EH (cell line): ENCODE results near the gene RHBDD3.

Experiments
- DNase-seq: peaks from one replicate; pipeline ENCODE4 v3.0.0-alpha.2; 2015; ENCODE audit warnings: low read depth

RHBDD3 gene

GRCh38 chr22:29218758-29219408 lies 48.9 kb downstream of the RHBDD3 start:
- DNase-seq = no peak

DNA sequence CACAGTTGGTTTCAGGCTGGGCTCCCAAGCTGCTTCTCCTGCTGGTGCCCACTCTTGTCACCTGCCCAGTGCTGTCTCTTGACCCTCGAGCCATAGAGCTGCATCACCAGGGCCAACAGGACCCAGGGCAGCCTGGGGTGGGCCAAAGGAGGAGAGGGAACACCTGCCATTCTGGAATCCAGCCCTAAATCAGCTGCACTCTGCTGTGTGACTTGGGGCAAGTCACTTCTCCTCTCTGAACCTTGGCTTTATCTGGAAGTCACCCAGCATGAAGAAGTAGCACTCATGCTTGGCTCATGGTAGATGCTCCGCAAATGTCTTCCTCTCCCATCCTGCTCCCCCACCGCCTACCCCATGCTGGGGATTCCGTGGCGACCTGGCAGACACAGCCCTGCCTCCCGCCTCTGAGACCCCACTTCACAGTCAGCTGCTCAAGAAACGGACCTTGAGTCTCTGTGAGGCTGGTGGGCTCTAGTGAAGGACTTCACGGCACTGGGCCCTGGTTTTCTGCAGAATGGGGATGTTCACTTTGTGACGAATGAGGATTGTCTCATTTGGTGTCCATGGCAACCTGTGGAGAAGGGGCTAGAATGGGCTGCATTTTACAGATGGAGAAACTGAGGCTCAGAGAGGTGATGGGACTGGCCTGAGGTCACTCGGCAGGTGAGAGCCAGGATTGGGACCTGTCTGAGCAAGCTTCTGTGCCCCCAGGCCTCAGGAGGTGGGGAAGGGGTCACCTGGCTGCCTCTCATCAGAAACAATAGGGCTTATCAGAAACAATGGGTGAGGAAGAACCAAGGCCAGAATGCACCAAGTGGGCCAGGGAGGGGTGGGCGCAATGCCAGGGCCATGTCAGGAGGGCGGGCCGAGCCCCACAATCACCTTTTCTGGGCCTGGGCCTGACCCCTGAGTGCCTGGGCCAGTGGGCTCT lies 49.7 kb downstream of the RHBDD3 start:
- DNase-seq = no peak

DNA sequence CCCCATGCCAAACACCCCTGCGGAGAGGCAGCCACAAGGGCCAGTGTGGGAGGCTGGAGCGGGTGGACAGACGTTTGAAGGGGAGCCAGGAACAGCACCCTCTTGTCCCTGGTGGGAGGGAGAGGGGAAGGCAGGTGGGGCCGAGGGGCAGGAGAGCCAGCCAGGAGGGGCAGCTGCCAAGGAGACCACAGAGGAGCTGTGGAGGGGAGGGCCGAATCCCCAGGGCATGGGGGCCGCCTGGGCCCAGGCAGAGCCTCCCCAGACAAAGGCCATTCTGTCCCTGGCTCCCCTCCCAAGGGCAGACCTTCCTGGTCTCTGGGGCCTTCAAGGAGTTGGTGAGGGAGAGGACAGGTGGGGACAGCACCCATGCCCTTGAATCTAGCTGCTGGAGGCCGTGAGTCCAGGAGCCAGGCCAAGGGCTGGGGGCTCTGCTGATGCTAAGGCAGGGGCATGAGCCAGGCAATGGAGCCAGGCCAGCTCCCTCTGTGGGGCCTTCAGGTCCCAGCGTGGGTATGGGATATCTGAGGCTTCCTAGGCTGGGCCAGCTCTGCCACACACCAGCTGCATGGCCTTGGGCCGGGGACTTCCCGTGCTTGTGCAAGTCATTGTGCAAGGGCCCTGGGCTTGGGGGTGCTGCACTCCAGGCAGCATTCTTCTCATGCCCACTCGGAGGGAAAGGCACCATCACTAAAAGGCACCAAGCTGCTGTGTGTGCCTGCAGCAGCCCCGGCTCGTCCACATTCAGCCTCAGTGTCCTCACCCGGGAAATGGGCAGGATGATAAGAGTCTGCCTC lies 50.7 kb downstream of the RHBDD3 start:
- DNase-seq = peak; percentile 40

DNA sequence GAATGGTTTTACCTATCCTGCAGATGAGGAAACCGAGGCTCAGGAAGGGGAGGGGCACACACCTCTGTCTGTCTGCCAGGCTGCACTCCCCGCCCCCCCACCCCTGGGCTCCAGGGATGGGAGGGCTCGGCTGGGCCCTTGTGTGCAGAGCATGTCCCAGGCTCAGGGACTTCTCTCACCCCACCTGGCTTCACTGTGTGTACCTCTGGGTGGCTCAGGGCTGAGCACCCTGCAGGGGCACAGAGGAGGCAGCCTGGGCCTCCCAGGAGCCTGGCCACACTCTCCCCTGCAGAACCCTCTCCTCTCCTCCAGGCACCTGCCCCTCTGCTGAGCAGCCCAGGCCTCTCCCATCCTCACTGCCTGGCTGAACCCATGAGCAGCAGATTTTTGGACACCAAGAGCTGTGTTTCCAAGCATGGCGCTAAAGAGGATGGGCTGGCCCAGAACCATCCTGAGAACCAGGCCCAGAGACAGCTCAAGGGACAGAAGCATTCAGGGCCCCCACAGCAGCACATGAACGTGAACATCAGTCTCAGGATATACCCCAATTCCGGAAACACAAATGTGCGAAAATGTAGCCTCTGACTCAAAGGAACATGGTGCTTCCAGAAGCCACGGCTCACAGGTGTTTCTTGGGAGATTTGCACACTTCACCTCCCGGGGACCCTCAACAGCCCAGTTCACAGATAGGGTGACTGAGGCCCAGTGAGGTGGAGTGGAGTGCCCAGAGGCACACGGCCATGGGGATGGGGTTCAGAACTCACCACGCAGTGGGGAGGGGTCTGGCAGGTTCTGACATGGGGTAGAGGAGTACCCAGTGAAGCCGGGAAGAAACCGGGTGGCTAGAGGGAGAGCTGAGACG lies 51.5 kb downstream of the RHBDD3 start:
- DNase-seq = no peak

DNA sequence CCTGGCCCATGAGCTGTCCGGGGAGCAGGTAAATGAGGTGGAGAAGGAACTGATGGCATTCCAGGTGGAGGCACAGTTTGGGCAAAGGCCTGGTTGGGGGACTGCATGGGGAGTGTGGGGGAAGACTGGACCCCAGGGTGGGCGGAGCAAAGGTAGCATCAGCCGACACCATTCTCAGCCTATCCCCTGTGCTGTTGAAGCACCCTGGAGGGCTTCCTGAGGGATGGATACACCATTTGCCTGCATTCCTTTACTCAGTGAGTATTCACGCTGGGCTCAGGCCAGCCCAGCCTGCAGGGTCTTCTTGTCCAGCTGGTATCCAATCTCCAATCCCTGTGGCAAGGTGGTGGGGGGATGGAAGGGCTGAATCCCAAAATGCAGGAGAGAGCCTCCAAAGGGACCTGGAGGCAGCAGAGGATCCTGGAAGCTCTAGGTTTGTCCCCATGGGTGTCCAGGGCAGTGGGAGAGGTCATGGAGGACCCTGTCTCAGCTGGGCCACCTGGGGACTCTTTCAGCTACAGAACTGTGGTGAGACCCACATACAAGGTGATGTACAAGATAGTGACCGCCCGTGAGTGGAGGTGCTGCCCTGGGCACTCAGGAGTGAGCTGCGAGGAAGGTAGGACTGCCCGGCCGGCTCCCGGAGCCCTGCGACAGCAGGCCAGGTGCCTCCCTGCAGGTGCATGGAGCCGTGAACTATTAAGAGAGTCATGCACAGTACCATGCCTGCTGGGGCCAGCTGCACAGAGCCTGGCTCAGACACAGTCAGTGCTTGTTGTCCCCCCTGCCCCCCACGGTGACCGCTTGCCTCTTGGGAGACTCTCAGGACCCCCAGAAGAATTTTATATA lies 52.5 kb downstream of the RHBDD3 start:
- no peak for DNase-seq

- DNase-seq = no peak
Observed at GRCh38 chr22:29214232-29214631, 53.5 kb downstream of the RHBDD3 start.

- DNase-seq = no peak
Observed at GRCh38 chr22:29213493-29213892, 54.3 kb downstream of the RHBDD3 start.

DNA sequence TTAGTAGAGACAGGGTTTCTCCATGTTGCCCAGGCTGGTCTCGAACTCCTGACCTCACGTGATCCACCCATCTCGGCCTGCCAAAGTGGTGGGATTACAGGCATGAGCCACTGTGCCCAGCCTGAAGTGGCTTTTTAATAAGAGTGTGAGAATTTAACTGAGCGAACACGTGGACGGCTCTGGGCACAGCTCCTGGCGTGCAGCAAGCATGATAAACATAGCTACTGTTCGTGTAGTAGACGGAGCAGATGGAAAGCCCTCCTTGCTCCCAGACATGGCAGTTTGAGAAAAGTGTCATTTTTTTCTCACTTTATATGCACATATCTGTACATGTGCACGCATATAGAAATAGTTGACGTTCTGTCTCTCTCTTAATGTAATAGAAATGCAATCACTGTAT lies 55.0 kb downstream of the RHBDD3 start:
- DNase-seq = no peak

- no peak for DNase-seq
Observed at GRCh38 chr22:29211466-29211865, 56.3 kb downstream of the RHBDD3 start.

GRCh38 chr22:29211066-29211465 lies 56.7 kb downstream of the RHBDD3 start:
- no peak for DNase-seq
